ENCODE data around the gene PPP5C. TPM values are rescaled to one million over a fixed set of nuclear protein-coding genes. Genes with fewer than 3 reads are reported as not detected.
A peak's percentile ranks its signal among the peaks of the same experiment; 100 is the strongest.

Gene PPP5C
- total RNA-seq, 1 experiment from 2014 or later, result 102 TPM

DNA sequence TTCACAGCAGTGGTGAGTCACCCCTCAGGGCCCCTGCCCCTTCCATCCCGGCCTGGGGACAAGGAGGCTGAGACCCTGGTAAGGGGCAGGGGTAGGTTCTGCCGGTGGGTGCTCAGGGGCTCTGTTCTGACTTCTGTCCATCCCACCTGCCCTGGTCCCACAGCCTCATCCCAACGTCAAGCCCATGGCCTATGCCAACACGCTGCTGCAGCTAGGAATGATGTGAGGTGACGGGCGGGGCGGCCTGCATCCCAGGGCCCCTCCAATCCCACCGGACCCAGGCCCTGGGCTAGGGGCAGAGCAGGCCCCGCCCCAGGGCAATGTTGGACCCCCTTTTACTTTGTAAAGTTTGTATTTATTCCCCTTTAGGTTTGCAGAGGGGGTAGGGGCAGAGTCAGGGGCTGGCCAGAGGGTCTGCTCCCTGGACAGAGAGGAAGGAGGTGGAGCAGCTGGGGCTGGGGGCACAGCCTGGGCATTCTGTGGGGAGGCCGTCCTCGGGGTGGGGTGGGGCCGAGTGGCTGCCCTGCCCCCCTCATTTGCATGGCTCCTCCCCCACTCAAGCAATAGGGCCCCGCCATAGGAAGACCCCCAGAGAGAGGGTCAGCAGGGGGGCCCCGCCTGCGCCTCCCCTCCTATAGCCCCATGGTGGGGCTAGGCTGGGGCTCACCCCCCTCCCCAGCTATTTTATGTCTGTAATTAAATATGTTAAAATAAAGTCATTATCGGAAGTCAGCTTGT lies 43.4 kb downstream of the PPP5C start:
- Histone ChIP-seq H3K4me2 (ENCODE audit: low read length) (no peak overlapping the region), H3K27ac (ENCODE audit: low read depth, low read length) (no peak overlapping the region), H3K79me2 (ENCODE audit: insufficient read depth, low read length) (no peaks in the 10 kb centered on the region; the same call in 1 of the 2 replicates), H3K36me3 (ENCODE audit: control insufficient read depth in 1 of 2, insufficient read depth in 2 of 2, low read length in 2 of 2) (peaks cover 27 to 45% of the 10 kb centered on the region in 2 experiments), H2AFZ (ENCODE audit: low read depth, low read length, poor library complexity, severe bottlenecking) (no peak overlapping the region), H3K9ac (ENCODE audit: low read length) (no peak overlapping the region), H3K9me3 (ENCODE audit: control insufficient read depth in 1 of 2, insufficient read depth in 1 of 2, low read depth in 1 of 2, low read length in 2 of 2) (no peaks in the 10 kb centered on the region; a peak in 1 of 4 replicates), H3K4me1 (ENCODE audit: control insufficient read depth in 1 of 2, insufficient read depth in 2 of 2, low read length in 2 of 2) (peaks cover 4 to 10% of the 10 kb centered on the region in 2 experiments; a peak in 1 of 4 replicates), H3K4me3 (replicated peaks in 1 of 2; ENCODE audit: low read depth in 1 of 2, low read length in 2 of 2) (no peak overlapping the region), H3K9me2 (ENCODE audit: insufficient read depth) (no peaks in the 10 kb centered on the region), H4K20me1 (ENCODE audit: insufficient read depth) (no peaks in the 10 kb centered on the region), H3K27me3 (ENCODE audit: insufficient read depth, low read length) (no peaks in the 10 kb centered on the region)
- CTCF ChIA-PET, result no interaction called here
- POLR2A ChIA-PET, result no interaction called here
- RAD21 ChIA-PET (ENCODE audit: low non-redundant PET in 1 of 2, low total read pairs in 2 of 2, uncharacterized antibody in 2 of 2, unreplicated experiment in 2 of 2), result no interaction called here
- ATAC-seq (peak; percentile 37; the same call in 1 of the 2 replicates), DNase-seq (ENCODE audit: low read depth, low spot score) (no peak)
- TF ChIP-seq, protein P1, sequence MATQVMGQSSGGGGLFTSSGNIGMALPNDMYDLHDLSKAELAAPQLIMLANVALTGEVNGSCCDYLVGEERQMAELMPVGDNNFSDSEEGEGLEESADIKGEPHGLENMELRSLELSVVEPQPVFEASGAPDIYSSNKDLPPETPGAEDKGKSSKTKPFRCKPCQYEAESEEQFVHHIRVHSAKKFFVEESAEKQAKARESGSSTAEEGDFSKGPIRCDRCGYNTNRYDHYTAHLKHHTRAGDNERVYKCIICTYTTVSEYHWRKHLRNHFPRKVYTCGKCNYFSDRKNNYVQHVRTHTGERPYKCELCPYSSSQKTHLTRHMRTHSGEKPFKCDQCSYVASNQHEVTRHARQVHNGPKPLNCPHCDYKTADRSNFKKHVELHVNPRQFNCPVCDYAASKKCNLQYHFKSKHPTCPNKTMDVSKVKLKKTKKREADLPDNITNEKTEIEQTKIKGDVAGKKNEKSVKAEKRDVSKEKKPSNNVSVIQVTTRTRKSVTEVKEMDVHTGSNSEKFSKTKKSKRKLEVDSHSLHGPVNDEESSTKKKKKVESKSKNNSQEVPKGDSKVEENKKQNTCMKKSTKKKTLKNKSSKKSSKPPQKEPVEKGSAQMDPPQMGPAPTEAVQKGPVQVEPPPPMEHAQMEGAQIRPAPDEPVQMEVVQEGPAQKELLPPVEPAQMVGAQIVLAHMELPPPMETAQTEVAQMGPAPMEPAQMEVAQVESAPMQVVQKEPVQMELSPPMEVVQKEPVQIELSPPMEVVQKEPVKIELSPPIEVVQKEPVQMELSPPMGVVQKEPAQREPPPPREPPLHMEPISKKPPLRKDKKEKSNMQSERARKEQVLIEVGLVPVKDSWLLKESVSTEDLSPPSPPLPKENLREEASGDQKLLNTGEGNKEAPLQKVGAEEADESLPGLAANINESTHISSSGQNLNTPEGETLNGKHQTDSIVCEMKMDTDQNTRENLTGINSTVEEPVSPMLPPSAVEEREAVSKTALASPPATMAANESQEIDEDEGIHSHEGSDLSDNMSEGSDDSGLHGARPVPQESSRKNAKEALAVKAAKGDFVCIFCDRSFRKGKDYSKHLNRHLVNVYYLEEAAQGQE (IDR thresholded peaks at IDR 0.05; ENCODE audit: low read depth), result no peak
- TF ChIP-seq ATF3 (IDR thresholded peaks at IDR 0.05), result no peak
- no peak for TF ChIP-seq SP1 (IDR thresholded peaks at IDR 0.05; ENCODE audit: low read depth)
- TF ChIP-seq EGR1 (IDR thresholded peaks at IDR 0.05; ENCODE audit: low read depth), result no peak
- no peak for TF ChIP-seq ZFX (IDR thresholded peaks at IDR 0.05)
- no peak for TF ChIP-seq CBX3 (IDR thresholded peaks at IDR 0.05; ENCODE audit: low read depth)
- intact Hi-C loops (cut with micrococcal nuclease), result no loop called here
- BruUV-seq (replicated peaks), result no TSS peak

All from HCT116 (cell line).